Activated naive CD8-positive, alpha-beta T cell (primary cell): Measurements from ENCODE around the gene GPSM1.

ENCODE experiments used
- H3K27ac Mint-ChIP-seq: one replicate; pipeline ENCODE4 v1.8.0; 2021; ENCODE audit warnings: mixed read lengths
- H3K27me3 Mint-ChIP-seq: one replicate; pipeline ENCODE4 v1.8.0; 2021; ENCODE audit warnings: mixed read lengths
- H3K36me3 Mint-ChIP-seq: one replicate; pipeline ENCODE4 v1.8.0; 2021; ENCODE audit warnings: mixed read lengths
- H3K4me1 Mint-ChIP-seq: one replicate; pipeline ENCODE4 v1.8.0; 2021; ENCODE audit warnings: low read depth, mixed read lengths
- H3K4me3 Mint-ChIP-seq: one replicate; pipeline ENCODE4 v1.8.0; 2021; ENCODE audit warnings: mild to moderate bottlenecking, mixed read lengths
- H3K9me3 Mint-ChIP-seq: one replicate; pipeline ENCODE4 v1.8.0; 2021; ENCODE audit warnings: low read depth, mixed read lengths

GPSM1 gene

DNA sequence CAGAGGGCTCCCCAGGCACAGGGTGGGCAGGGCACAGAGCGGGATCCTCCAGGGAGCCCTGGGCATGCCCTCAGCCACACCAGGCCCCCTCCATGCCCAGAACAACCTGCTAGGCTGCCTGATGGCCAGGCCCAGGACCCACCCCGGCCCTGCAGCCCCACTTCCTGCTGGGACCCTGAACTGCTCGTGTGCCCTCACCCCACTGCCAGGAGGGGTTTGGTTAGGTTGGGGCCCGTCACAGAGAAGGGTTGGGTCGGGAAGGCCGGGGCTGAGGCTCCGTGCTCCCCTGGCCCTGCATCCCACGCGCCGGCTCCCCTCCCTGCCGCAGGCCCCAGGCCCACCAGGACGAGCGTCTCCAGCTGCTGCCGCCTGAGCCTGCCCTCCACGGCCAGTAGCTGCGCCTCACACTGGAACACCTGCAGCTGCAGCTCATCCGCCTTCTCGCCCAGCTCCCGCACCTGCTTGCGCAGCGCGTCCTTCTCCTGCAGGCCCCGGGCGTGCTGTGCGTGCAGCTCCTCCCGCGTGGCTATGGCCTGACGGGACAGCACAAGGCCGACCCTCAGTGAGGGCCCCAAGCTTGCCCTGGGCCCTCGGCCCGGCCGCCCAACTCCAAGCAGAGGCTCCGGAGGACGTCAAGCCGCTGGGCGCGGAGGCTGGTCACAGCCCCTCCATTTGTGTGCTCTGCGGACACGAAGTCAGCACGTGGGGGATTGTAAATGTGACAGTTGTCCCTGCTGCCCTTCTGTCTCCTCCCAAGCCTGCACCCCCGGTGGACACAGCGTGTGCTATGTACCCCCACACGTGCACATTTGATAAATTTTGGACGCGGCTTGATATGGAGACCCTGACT lies 40.2 kb downstream of the GPSM1 start:
- H3K4me1 Mint-ChIP-seq = peaks cover 4% of the 10 kb centered on the region
- no peak overlapping the region for H3K27ac Mint-ChIP-seq
- no peaks in the 10 kb centered on the region for H3K9me3 Mint-ChIP-seq
- H3K4me3 Mint-ChIP-seq = no peak overlapping the region
- no peaks in the 10 kb centered on the region for H3K27me3 Mint-ChIP-seq
- no peaks in the 10 kb centered on the region for H3K36me3 Mint-ChIP-seq

DNA sequence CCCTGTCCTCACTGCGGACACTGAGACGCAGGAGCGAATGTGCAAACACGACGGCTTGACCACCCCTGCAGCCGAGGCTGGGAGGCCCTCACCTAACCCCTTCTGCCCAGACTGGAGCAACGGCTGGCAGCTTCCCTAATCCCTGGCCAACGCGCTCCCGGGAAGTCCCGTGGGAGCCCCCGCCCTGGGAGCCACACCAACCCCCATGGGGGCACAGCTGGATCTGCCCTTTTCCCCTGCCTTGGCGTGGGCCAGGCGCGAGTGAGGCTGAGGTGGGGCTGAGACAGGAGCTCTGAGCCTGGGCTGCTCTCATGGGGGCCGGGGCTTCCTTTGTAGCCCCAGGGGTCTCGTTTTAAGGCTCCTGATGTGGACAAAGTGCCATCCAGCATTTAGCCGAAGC lies 40.9 kb downstream of the GPSM1 start:
- no peaks in the 10 kb centered on the region for H3K36me3 Mint-ChIP-seq
- H3K4me3 Mint-ChIP-seq = no peak overlapping the region
- H3K27me3 Mint-ChIP-seq = no peaks in the 10 kb centered on the region
- no peaks in the 10 kb centered on the region for H3K9me3 Mint-ChIP-seq
- H3K27ac Mint-ChIP-seq = no peak overlapping the region
- peaks cover 5% of the 10 kb centered on the region for H3K4me1 Mint-ChIP-seq

GRCh38 chr9:136370037-136370436 lies 42.7 kb downstream of the GPSM1 start:
- Mint-ChIP-seq H3K4me3 (no peak overlapping the region), H3K27ac (no peak overlapping the region), H3K27me3 (no peaks in the 10 kb centered on the region), H3K36me3 (no peaks in the 10 kb centered on the region), H3K4me1 (peaks cover 10% of the 10 kb centered on the region), H3K9me3 (no peaks in the 10 kb centered on the region)

DNA sequence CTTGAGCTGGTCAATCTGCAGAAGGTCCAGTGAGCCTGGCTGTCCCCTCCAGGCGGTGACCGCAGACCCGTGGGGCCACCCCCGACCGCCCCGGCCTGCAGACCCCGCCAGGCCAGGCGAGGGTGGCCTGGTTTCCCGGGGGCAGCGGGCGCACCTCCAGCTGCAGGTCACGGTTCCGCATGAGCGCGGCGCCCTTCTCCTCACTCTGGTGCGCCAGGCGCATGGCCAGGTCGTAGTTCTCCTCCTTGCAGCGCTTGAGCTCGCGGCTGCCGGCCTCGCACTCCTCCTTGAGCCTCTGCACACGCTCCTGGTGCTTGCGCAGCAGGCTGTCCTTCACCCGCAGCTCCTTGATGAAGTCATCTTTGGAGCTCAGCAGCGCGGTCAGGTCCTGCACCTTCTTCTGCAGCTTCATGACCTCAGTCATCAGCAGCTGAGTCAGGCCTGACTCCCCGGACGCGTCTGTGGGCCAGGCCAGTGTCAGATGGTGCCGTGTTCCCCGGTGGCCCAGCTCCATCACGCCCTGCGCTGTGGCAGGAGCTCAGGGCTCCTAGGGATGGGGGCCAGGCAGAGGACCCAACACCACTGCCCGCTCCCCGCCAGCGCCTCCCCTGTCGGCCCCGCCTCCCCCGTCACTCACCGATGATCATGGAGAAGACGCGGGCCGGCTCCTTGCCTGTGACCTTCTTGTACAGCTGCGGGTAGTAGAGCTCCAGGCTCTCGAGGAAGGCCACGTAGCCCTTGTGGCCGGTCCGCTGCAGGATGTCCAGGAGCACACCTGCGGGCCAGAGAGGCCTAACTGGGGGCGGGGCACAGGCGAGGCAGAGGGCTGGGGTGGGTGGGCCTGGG lies 43.6 kb downstream of the GPSM1 start:
- Mint-ChIP-seq H3K9me3 (no peaks in the 10 kb centered on the region), H3K36me3 (no peaks in the 10 kb centered on the region), H3K4me1 (peaks cover 8% of the 10 kb centered on the region), H3K27ac (no peak overlapping the region), H3K27me3 (no peaks in the 10 kb centered on the region), H3K4me3 (no peak overlapping the region)

- no peaks in the 10 kb centered on the region for H3K27me3 Mint-ChIP-seq
- no peak overlapping the region for H3K4me3 Mint-ChIP-seq
- H3K27ac Mint-ChIP-seq = no peak overlapping the region
- H3K36me3 Mint-ChIP-seq = no peaks in the 10 kb centered on the region
- peaks cover 8% of the 10 kb centered on the region for H3K4me1 Mint-ChIP-seq
- H3K9me3 Mint-ChIP-seq = no peaks in the 10 kb centered on the region
These were observed 44.2 kb downstream of the GPSM1 start for GRCh38 chr9:136371533-136371880.

GRCh38 chr9:136372006-136372405 lies 44.7 kb downstream of the GPSM1 start:
- Mint-ChIP-seq H3K4me3 (no peak overlapping the region), H3K9me3 (no peaks in the 10 kb centered on the region), H3K4me1 (peaks cover 8% of the 10 kb centered on the region), H3K27me3 (no peaks in the 10 kb centered on the region), H3K27ac (no peak overlapping the region), H3K36me3 (no peaks in the 10 kb centered on the region)

GRCh38 chr9:136372561-136373299 lies 45.4 kb downstream of the GPSM1 start:
- Mint-ChIP-seq H3K27me3 (no peaks in the 10 kb centered on the region), H3K4me3 (peak overlapping the region; percentile 38), H3K9me3 (no peaks in the 10 kb centered on the region), H3K27ac (no peak overlapping the region), H3K36me3 (no peaks in the 10 kb centered on the region), H3K4me1 (peaks cover 8% of the 10 kb centered on the region)

- Mint-ChIP-seq H3K27me3 (no peaks in the 10 kb centered on the region), H3K4me3 (peak within 1 kb of the TSS; percentile 38)
These were observed 46.2 kb downstream of the GPSM1 start, which contains the start of gene CARD9 for GRCh38 chr9:136373300-136374182. Gene CARD9, minus strand, starts transcription at chr9:136373669. Its CDS starts 1,591 bp downstream, at chr9:136372078.

DNA sequence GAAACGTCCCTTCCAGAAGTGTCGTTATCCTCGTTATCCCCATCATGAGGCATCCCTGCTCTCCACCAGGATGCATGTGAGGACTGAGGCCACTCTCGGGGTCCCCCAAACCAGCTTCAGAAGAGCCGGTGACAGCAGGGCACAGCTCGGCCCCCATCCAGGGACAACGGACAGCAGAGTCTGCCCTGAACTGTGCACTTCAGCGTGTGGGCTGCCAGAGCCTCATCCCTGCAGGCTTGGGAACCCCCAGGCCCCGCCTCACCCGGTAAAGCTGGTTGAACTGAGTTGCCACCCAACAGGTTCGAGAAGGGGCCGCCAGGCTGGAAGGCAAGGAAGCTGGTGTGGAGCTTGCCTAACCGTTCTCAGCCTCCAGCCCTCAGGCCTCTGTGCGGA lies 46.8 kb downstream of the GPSM1 start:
- Mint-ChIP-seq H3K27me3 (no peaks in the 10 kb centered on the region), H3K27ac (no peak overlapping the region), H3K36me3 (no peaks in the 10 kb centered on the region), H3K4me1 (peaks cover 8% of the 10 kb centered on the region), H3K4me3 (no peak overlapping the region), H3K9me3 (no peaks in the 10 kb centered on the region)

More at GRCh38 chr9:136373300-136374182, 46.2 kb downstream of the GPSM1 start, which contains the start of gene CARD9:
- peaks cover 8% of the 10 kb centered on the region for H3K4me1 Mint-ChIP-seq
- no peak within 1 kb of the TSS for H3K27ac Mint-ChIP-seq
- H3K36me3 Mint-ChIP-seq = no peaks in the 10 kb centered on the region
- no peaks in the 10 kb centered on the region for H3K9me3 Mint-ChIP-seq

DNA sequence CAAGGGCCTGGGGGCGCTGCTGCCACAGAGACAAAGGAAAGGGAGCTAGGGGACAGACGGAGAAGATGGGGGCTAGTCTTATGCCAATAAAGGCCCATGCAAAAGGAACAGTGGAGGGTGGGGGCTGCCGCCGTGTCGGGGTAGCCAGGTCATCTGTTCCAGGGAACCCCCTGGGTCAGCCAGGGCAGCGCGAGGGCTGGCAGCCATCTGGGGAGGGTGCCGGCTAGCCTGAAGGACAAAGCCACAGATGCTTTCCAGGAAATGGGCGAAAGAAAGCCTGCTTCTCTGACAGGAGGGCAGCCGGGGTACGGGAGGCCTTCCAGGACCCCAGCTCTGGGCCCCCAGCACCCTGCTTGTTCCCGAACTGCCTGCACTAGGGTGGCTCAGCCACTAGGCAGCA lies 47.8 kb downstream of the GPSM1 start:
- no peak overlapping the region for H3K27ac Mint-ChIP-seq
- no peak overlapping the region for H3K4me3 Mint-ChIP-seq
- H3K27me3 Mint-ChIP-seq = no peaks in the 10 kb centered on the region
- no peaks in the 10 kb centered on the region for H3K9me3 Mint-ChIP-seq
- peaks cover 8% of the 10 kb centered on the region for H3K4me1 Mint-ChIP-seq
- H3K36me3 Mint-ChIP-seq = no peaks in the 10 kb centered on the region

GRCh38 chr9:136376457-136376856 lies 49.1 kb downstream of the GPSM1 start:
- Mint-ChIP-seq H3K9me3 (no peaks in the 10 kb centered on the region), H3K4me3 (no peak overlapping the region), H3K27ac (no peak overlapping the region), H3K27me3 (no peaks in the 10 kb centered on the region), H3K36me3 (no peaks in the 10 kb centered on the region), H3K4me1 (peaks cover 8% of the 10 kb centered on the region)

DNA sequence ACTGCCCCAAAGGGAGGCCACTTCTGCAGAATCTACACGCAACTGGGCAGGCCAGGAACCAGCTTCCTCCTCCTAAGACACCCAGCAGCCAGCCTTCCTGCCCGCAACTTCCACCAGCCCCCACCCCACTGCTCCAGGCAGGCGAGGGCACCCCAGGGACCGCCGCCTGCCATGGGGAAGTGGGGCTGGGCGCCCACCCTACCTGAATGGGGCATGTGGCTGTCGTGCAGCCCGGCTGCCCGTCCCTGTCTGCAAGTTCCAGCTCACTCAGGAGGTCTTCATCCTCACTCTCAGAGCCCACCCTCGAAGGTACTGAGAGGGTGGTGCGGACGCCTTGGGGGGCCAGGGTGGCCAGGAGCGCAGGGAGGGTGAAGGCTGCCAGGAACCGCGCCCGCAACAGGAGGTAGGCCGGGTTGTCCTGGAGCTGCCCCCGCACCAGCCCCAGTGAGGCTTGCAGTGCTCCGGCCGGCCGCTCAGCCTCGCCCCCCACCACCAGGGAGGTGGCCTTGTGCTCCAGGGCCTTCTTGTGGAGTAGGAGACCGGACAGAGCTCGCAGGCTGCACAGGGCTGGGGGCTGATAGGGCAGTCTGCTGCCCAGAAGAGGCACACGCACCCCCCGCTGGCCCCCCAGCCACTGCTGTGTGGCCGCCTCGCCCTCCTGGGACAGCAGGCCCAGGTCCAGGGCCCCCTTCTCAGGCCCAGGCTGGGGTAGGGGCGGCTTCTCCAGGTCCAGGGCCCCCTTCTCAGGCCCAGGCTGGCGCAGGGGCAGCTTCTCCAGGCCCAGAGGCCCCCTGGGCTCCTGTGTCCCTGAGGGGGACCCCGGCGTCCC lies 50.2 kb downstream of the GPSM1 start:
- Mint-ChIP-seq H3K4me1 (peaks cover 8% of the 10 kb centered on the region), H3K9me3 (no peaks in the 10 kb centered on the region), H3K4me3 (no peak overlapping the region), H3K36me3 (no peaks in the 10 kb centered on the region), H3K27me3 (no peaks in the 10 kb centered on the region), H3K27ac (no peak overlapping the region)

- Mint-ChIP-seq H3K27me3 (no peaks in the 10 kb centered on the region), H3K9me3 (no peaks in the 10 kb centered on the region), H3K4me1 (peaks cover 4% of the 10 kb centered on the region), H3K27ac (no peak overlapping the region), H3K36me3 (no peaks in the 10 kb centered on the region), H3K4me3 (no peak overlapping the region)
These were observed 51.0 kb downstream of the GPSM1 start for GRCh38 chr9:136378170-136379002.
